ENCODE data around the gene SHISAL1. TPM values are rescaled to one million over a fixed set of nuclear protein-coding genes. Genes with fewer than 3 reads are reported as not detected.

SHISAL1 gene
- total and polyA plus RNA-seq, 10 of the 15 experiments (the other 5 are each of a cell fraction or from before 2014, with no cell fraction given): not detected

- TF ChIP-seq ZNF592 (IDR thresholded peaks at IDR 0.05): no peak
- TF ChIP-seq USF1 (IDR thresholded peaks at IDR 0.05; ENCODE audit: borderline replicate concordance, extremely low read length, insufficient read depth, low read depth, low read length): no peak
- TF ChIP-seq SRF (IDR thresholded peaks at IDR 0.05; ENCODE audit: low read depth in 2 of 2, low read length in 2 of 2): no peak
- TF ChIP-seq MLLT1 (IDR thresholded peaks at IDR 0.05): no peak
- TF ChIP-seq ZZZ3 (IDR thresholded peaks at IDR 0.05; ENCODE audit: control insufficient read depth, insufficient read length, low read depth): no peak
- no peak for TF ChIP-seq BHLHE40 (IDR thresholded peaks at IDR 0.05; ENCODE audit: borderline replicate concordance in 1 of 2, low read depth in 2 of 2, low read length in 1 of 2)
- TF ChIP-seq RUNX3 (IDR thresholded peaks at IDR 0.05; ENCODE audit: low read length): no peak
- no peak for TF ChIP-seq TCF3 (IDR thresholded peaks at IDR 0.05; ENCODE audit: borderline replicate concordance, insufficient read depth, low read depth, low read length)
- no peak for TF ChIP-seq STAT3 (IDR thresholded peaks at IDR 0.05; ENCODE audit: low read depth, low read length)
- TF ChIP-seq CHD4 (IDR thresholded peaks at IDR 0.05): no peak
- TF ChIP-seq CEBPB (IDR thresholded peaks at IDR 0.05; ENCODE audit: borderline replicate concordance in 1 of 2, low read depth in 2 of 2, low read length in 2 of 2): no peak
- no peak for TF ChIP-seq PML (IDR thresholded peaks at IDR 0.05; ENCODE audit: low read length)
- no peak for TF ChIP-seq NFIC (IDR thresholded peaks at IDR 0.05; ENCODE audit: low read depth, low read length)
- TF ChIP-seq ZBED1 (IDR thresholded peaks at IDR 0.05; ENCODE audit: borderline replicate concordance): no peak
- TF ChIP-seq RCOR1 (conservative IDR thresholded peaks at IDR 0.05; ENCODE audit: low read depth, low read length): no peak
These were observed 51.4 kb downstream of the SHISAL1 start (continued) for GRCh38 chr22:44261164-44261860.

All from GM12878 (cell line).